Activated T-helper 2 cell treated with anti-CD3 and anti-CD28 coated beads, Interferon-gamma antibody, Interleukin-2, Interleukin-4, amounts not matched to agents 10 μg/mL and 5 μg/mL and 100 μg/mL, durations not matched to agents 14 hours and 24 hours and 36 hours (primary cell): Measurements from ENCODE around the gene PTPRF. TPM values are rescaled to one million over a fixed set of nuclear protein-coding genes. Genes with fewer than 3 reads are reported as not detected.

Source experiments
- DNase-seq: peaks from one replicate; pipeline ENCODE4 v3.0.0; 2021; ENCODE audit warnings: low spot score
- H3K27ac Mint-ChIP-seq: one replicate; pipeline ENCODE4 v1.8.0; 2021; ENCODE audit warnings: mixed read lengths
- H3K27me3 Mint-ChIP-seq: one replicate; pipeline ENCODE4 v1.8.0; 2021; ENCODE audit warnings: low read depth, mixed read lengths
- H3K36me3 Mint-ChIP-seq: one replicate; pipeline ENCODE4 v1.8.0; 2021; ENCODE audit warnings: low read depth, mixed read lengths
- H3K4me1 Mint-ChIP-seq: one replicate; pipeline ENCODE4 v1.8.0; 2021; ENCODE audit warnings: low read depth, mixed read lengths
- H3K4me3 Mint-ChIP-seq: one replicate; pipeline ENCODE4 v1.8.0; 2021; ENCODE audit warnings: low read depth, mild to moderate bottlenecking, moderate library complexity, mixed read lengths
- H3K9me3 Mint-ChIP-seq: one replicate; pipeline ENCODE4 v1.8.0; 2021; ENCODE audit warnings: mixed read lengths
- intact Hi-C: fragments of 100-400 bp; cut with micrococcal nuclease; formaldehyde crosslinking; loops from one replicate; pipeline ENCODE4 v1.15.1; 2023
- total RNA-seq: library from RNA; stranded (reverse); gene quantifications from 2 replicates; pipeline ENCODE4 v1.2.3, GENCODE V29; 2022

Gene PTPRF
- total RNA-seq, 1 donor from 2014 or later, result 3.0 TPM

DNA sequence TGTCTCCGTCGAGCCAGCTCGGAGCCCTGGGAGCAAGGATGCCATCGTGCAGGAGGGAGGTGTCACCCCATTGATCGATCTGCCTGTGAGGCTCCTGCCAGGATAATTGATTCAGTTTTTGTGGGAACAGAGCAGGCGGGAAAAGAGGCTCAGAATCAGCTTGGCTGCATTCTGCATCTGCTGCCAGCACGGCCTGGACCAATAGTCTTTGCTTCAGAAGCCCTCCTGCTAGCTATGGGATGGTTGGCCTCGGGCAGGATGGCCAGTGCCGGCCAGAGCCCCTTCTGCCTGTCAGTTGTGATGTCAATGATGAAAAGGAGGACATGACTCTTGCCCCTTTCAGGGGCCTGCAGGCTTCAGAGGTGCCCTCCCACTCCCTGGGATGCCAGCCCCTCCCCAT, 39.6 kb downstream of the PTPRF start:
- Mint-ChIP-seq H3K4me1 (peaks cover 1% of the 10 kb centered on the region), H3K9me3 (no peaks in the 10 kb centered on the region), H3K27me3 (no peaks in the 10 kb centered on the region), H3K4me3 (no peak overlapping the region), H3K27ac (no peak overlapping the region), H3K36me3 (no peaks in the 10 kb centered on the region)
- DNase-seq, result no peak
- intact Hi-C loops, result no loop called here

- no peaks in the 10 kb centered on the region for H3K9me3 Mint-ChIP-seq
- no peaks in the 10 kb centered on the region for H3K27me3 Mint-ChIP-seq
- H3K36me3 Mint-ChIP-seq, result no peaks in the 10 kb centered on the region
- intact Hi-C loops, result no loop called here
- H3K4me1 Mint-ChIP-seq, result no peaks in the 10 kb centered on the region
- no peak overlapping the region for H3K27ac Mint-ChIP-seq
- no peak for DNase-seq
- no peak overlapping the region for H3K4me3 Mint-ChIP-seq
Observed at GRCh38 chr1:43570715-43571114, 40.0 kb downstream of the PTPRF start.

DNA sequence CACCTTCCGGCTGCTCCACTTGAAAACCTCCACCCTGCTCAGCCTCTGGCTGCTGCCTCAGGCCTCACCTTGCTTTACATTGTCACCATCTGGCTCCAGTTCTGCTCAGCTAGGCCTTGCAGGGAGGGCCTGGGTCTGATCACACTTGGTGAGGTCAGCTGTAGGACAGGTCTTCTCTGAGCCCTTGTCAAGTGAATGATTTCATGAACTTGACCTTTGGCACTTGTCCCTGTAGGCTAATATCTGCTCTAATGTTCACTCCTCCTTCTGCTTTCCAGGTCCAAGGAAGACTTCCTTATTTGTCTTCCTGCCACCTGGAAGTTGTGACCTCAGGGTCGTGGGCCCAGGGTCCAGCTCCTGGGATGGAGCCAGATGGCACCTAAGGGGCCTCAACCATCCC, 41.4 kb downstream of the PTPRF start:
- H3K27ac Mint-ChIP-seq, result no peak overlapping the region
- H3K36me3 Mint-ChIP-seq, result no peaks in the 10 kb centered on the region
- no peaks in the 10 kb centered on the region for H3K27me3 Mint-ChIP-seq
- H3K9me3 Mint-ChIP-seq, result no peaks in the 10 kb centered on the region
- no peak overlapping the region for H3K4me3 Mint-ChIP-seq
- no peaks in the 10 kb centered on the region for H3K4me1 Mint-ChIP-seq
- intact Hi-C loops, result no loop called here
- DNase-seq, result no peak

GRCh38 chr1:43572538-43572937, 41.9 kb downstream of the PTPRF start:
- Mint-ChIP-seq H3K4me1 (no peaks in the 10 kb centered on the region), H3K27ac (no peak overlapping the region), H3K9me3 (no peaks in the 10 kb centered on the region), H3K36me3 (no peaks in the 10 kb centered on the region), H3K27me3 (no peaks in the 10 kb centered on the region), H3K4me3 (no peak overlapping the region)
- intact Hi-C loops, result no loop called here
- DNase-seq, result no peak

DNA sequence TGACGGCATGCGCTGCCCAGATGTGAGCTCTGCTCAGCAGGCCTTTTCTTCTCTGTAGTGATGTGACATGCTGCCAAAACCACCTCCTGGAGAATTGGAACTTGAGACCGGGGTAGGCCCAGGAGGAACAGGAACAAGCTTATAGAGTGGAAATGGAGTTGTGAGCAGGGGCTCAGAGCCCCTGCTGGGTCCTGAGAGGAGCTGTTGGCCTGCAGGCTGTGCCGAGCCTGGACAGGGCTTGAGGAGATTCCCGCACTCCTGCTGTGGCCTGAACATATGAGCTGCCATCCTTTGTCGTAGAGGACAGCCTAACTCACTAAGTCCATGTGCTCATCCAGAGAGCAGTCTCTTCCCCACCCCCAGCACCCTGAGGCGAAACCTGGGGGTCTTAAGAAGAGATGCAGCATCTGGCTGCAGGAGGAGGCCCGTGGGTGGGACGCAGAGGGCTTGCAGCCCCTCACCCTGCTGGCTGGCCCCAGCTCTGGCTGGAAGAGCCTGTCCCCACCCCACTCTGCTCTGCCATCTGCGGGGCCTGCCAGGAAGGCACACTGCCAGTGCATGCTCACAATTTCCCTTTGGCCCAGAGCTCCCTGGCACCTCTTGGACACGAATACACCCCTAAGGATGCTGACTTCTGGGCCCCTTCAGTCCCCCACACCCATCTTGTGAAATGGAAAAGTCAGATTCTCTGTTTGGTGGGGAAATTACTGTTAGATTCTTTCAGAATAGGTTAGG, 42.5 kb downstream of the PTPRF start:
- no peaks in the 10 kb centered on the region for H3K36me3 Mint-ChIP-seq
- H3K4me3 Mint-ChIP-seq, result no peak overlapping the region
- H3K9me3 Mint-ChIP-seq, result no peaks in the 10 kb centered on the region
- no peaks in the 10 kb centered on the region for H3K27me3 Mint-ChIP-seq
- H3K4me1 Mint-ChIP-seq, result no peaks in the 10 kb centered on the region
- H3K27ac Mint-ChIP-seq, result no peak overlapping the region
- intact Hi-C loops, result no loop called here
- DNase-seq, result no peak

DNA sequence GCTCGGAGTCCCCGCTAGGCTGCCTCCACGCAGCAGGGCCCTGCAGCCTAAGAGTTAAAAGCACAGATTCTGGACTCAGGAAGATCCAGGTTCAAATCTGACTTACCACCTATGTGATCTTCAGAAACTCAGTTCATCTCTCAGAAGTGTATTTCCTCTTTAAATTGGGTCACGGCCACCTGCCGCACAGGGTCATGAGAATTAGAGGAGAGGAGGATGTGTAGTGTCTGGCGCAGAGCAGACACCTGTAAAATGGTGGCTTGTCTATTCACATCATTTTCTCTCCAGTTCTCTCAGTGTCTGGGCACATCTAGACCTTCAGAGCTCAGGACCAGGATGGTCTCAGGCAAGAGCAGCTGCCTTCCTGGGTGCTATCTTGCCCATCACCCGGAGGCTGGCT, 45.8 kb downstream of the PTPRF start:
- Mint-ChIP-seq H3K4me1 (no peaks in the 10 kb centered on the region), H3K27ac (no peak overlapping the region), H3K27me3 (no peaks in the 10 kb centered on the region), H3K36me3 (no peaks in the 10 kb centered on the region), H3K4me3 (no peak overlapping the region), H3K9me3 (no peaks in the 10 kb centered on the region)
- DNase-seq, result no peak
- intact Hi-C loops, result no loop called here

GRCh38 chr1:43577655-43578542, 47.2 kb downstream of the PTPRF start:
- no peaks in the 10 kb centered on the region for H3K27me3 Mint-ChIP-seq
- H3K9me3 Mint-ChIP-seq, result no peaks in the 10 kb centered on the region
- H3K27ac Mint-ChIP-seq, result no peak overlapping the region
- DNase-seq, result no peak
- H3K4me3 Mint-ChIP-seq, result no peak overlapping the region
- intact Hi-C loops, result no loop called here
- peaks cover 6% of the 10 kb centered on the region for H3K4me1 Mint-ChIP-seq
- H3K36me3 Mint-ChIP-seq, result no peaks in the 10 kb centered on the region

DNA sequence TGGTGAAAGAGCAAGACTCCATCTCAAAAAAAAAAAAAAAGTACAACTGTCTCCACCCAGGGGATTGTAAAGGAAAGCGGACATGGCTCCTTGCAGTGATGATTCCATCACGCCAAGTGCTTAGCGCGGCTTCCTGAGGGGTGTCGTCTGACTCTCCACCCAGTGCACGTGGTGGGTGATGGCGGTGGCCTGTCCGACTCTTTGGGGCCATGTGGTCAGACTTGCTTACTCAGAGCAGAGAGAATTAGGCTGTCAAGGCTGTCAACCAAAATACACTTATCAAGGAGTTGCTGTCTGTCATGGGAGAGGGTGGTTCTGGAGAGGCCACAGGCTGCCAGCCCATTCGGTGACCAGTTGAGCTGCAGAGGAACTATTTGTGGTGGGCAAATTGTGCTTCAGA, 49.4 kb downstream of the PTPRF start:
- H3K4me3 Mint-ChIP-seq, result no peak overlapping the region
- H3K9me3 Mint-ChIP-seq, result no peaks in the 10 kb centered on the region
- H3K27ac Mint-ChIP-seq, result no peak overlapping the region
- peaks cover 6% of the 10 kb centered on the region for H3K4me1 Mint-ChIP-seq
- DNase-seq, result no peak
- H3K27me3 Mint-ChIP-seq, result no peaks in the 10 kb centered on the region
- no peaks in the 10 kb centered on the region for H3K36me3 Mint-ChIP-seq
- intact Hi-C loops, result no loop called here

- H3K4me3 Mint-ChIP-seq, result no peak overlapping the region
- intact Hi-C loops, result no loop called here
- DNase-seq, result peak; percentile 11
- H3K27me3 Mint-ChIP-seq, result no peaks in the 10 kb centered on the region
- peaks cover 6% of the 10 kb centered on the region for H3K4me1 Mint-ChIP-seq
- H3K36me3 Mint-ChIP-seq, result no peaks in the 10 kb centered on the region
- no peaks in the 10 kb centered on the region for H3K9me3 Mint-ChIP-seq
- H3K27ac Mint-ChIP-seq, result no peak overlapping the region
Observed at GRCh38 chr1:43582162-43582566, 51.5 kb downstream of the PTPRF start.

DNA sequence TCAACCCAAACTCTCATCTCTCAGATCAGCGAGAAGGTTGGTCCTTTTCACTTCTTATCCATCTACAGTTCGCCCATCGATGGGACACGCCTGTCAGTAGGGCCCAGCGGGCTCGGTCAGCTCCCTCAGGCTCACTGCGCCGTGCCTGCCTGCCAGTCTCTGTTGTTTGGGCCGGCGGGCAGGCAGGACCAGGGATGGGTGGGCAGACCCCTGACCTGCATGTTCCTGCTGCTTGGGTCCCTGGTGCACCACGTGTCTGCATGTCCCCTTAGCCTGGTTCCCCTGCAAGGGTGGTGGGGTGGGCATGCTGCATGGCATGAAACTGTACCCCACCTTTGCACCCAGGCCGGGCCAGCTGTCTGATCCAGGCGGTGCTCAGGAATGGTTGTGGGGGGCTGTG, 52.4 kb downstream of the PTPRF start:
- no peak for DNase-seq
- Mint-ChIP-seq H3K9me3 (no peaks in the 10 kb centered on the region), H3K4me1 (peaks cover 6% of the 10 kb centered on the region), H3K36me3 (no peaks in the 10 kb centered on the region), H3K4me3 (no peak overlapping the region), H3K27ac (no peak overlapping the region), H3K27me3 (no peaks in the 10 kb centered on the region)
- intact Hi-C loops, result no loop called here

- Mint-ChIP-seq H3K4me1 (peaks cover 6% of the 10 kb centered on the region), H3K4me3 (no peak overlapping the region), H3K27me3 (no peaks in the 10 kb centered on the region), H3K9me3 (no peaks in the 10 kb centered on the region), H3K36me3 (no peaks in the 10 kb centered on the region), H3K27ac (no peak overlapping the region)
- no peak for DNase-seq
- intact Hi-C loops, result no loop called here
Observed at GRCh38 chr1:43584204-43584603, 53.5 kb downstream of the PTPRF start.

- H3K27me3 Mint-ChIP-seq, result no peaks in the 10 kb centered on the region
- H3K4me3 Mint-ChIP-seq, result no peak overlapping the region
- no peaks in the 10 kb centered on the region for H3K36me3 Mint-ChIP-seq
- no peak for DNase-seq
- no peaks in the 10 kb centered on the region for H3K9me3 Mint-ChIP-seq
- H3K4me1 Mint-ChIP-seq, result peaks cover 6% of the 10 kb centered on the region
- H3K27ac Mint-ChIP-seq, result no peak overlapping the region
- intact Hi-C loops, result no loop called here
Observed at GRCh38 chr1:43585557-43585956, 54.9 kb downstream of the PTPRF start.

DNA sequence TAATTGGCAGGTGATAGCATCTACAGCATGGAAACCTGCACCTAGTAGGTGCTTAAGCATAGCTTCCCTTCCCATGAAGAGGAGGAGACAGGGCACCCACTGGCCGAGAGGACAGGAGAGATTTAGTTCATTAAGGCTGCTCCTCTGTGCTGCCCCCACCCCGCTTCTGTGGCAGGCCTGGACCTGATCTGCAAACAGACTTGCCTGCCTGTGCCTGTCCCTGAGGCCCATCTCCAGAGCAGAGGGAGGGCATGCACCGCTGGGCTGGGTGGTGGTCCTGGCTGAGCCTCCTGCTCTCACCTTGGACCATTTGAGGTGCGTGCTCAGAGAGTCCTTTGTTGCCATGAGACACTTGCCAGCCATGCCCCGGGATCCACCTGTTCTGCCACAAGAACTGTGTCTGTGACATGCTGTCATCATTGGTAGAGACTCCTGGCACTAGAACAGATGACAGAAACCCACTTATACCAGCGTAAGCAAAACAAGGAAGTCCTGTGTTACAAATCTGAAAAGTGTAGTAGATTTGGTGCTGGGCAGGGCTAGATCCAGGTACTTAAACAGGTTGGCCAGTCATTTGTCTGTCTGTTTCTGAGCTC, 55.6 kb downstream of the PTPRF start:
- no peaks in the 10 kb centered on the region for H3K9me3 Mint-ChIP-seq
- H3K27me3 Mint-ChIP-seq, result no peaks in the 10 kb centered on the region
- DNase-seq, result no peak
- H3K4me3 Mint-ChIP-seq, result no peak overlapping the region
- H3K27ac Mint-ChIP-seq, result no peak overlapping the region
- intact Hi-C loops, result no loop called here
- H3K36me3 Mint-ChIP-seq, result no peaks in the 10 kb centered on the region
- peaks cover 6% of the 10 kb centered on the region for H3K4me1 Mint-ChIP-seq
